ENCODE results near the gene SLC6A18.

- TF ChIP-seq CTCF (conservative IDR thresholded peaks at IDR 0.05) (no peak), ZFX (IDR thresholded peaks at IDR 0.05) (no peak)
These were observed 45.2 kb downstream of the SLC6A18 start for GRCh38 chr5:1270426-1270825.
